PC-3 (cell line): ENCODE measurements around the gene TNK1.

Experiments
- CTCF ChIP-seq: fragments of 300-600 bp; sonication (generic); conservative IDR thresholded peaks from 2 replicates; pipeline ENCODE4 v1.5.1; 2017; ENCODE audit warnings: antibody characterized with exemption, low read depth, mild to moderate bottlenecking, low read length
- EZH2 ChIP-seq: fragments of 300-600 bp; sonication (generic); IDR thresholded peaks from one replicate; pipeline ENCODE4 v1.6.1; 2017; ENCODE audit warnings: antibody characterized with exemption, mild to moderate bottlenecking, low read length; ENCODE audit not compliant: unreplicated experiment
- EZH2phosphoT487 ChIP-seq: fragments of 300-600 bp; sonication (generic); IDR thresholded peaks from 2 replicates; pipeline ENCODE4 v1.6.1; 2018; ENCODE audit warnings: mild to moderate bottlenecking, antibody characterized with exemption, low read length, borderline replicate concordance

GRCh38 chr17:7361906-7362305 is 19.0 kb upstream of the TNK1 start:
- no peak for TF ChIP-seq CTCF
- no peak for TF ChIP-seq EZH2phosphoT487
- no peak for TF ChIP-seq EZH2
